Measurements from ENCODE around the gene PRKCQ. TPM values are rescaled to one million over a fixed set of nuclear protein-coding genes. Genes with fewer than 3 reads are reported as not detected.

PRKCQ gene
- total and polyA plus RNA-seq, 2 of the 8 experiments (the other 6 are each of a cell fraction or from before 2014, with no cell fraction given): 9.1 to 22.6 TPM

DNA sequence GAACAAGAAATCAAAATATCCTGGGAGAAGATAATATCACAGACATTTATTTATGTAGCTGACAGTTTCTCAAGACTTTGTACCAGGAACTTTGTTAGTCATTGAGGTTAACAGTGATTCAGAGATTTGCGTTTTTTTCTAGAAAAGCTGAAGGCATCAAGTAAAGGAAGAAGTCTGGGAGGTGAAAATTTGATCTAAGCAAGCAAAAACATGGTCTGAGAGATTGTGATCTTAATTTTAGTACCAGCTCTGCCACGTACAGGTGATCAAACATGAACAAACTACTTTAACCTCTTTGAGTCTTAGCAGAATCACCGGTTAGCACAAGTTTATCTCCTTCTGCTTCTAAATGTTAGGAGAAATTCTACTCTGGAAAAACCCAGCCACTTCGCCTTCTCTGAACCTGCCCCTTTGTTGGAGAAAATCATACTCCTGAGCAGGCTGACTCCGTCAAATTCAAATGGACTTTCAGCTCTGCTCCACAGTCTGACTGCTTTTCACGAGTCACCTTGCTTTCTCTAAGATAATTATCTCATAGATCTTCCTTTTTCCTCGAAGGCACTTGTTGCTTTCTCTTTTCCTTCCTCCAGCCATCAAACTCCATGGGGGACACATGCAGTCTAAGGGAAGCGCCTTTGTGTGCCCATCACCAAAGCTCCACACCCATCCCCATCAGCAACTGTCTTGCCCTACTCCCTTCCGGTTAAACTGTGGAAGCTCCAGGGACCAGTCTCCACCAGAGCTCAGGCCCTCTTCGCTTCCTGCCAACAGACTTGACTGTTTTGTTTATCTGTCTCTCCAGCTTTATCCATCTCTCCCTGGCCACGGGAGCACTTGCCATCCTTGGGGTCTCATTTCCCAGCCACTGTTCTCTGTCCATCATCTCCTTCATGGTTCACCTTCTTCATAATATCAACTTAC, 86.3 kb downstream of the PRKCQ start (continued):
- TF ChIP-seq, protein P1, sequence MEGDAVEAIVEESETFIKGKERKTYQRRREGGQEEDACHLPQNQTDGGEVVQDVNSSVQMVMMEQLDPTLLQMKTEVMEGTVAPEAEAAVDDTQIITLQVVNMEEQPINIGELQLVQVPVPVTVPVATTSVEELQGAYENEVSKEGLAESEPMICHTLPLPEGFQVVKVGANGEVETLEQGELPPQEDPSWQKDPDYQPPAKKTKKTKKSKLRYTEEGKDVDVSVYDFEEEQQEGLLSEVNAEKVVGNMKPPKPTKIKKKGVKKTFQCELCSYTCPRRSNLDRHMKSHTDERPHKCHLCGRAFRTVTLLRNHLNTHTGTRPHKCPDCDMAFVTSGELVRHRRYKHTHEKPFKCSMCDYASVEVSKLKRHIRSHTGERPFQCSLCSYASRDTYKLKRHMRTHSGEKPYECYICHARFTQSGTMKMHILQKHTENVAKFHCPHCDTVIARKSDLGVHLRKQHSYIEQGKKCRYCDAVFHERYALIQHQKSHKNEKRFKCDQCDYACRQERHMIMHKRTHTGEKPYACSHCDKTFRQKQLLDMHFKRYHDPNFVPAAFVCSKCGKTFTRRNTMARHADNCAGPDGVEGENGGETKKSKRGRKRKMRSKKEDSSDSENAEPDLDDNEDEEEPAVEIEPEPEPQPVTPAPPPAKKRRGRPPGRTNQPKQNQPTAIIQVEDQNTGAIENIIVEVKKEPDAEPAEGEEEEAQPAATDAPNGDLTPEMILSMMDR (IDR thresholded peaks at IDR 0.05; ENCODE audit: control extremely low read depth in 1 of 3, insufficient read depth in 1 of 3, low read depth in 1 of 3, low read length in 3 of 3): no peak
- TF ChIP-seq NANOG (IDR thresholded peaks at IDR 0.05; ENCODE audit: insufficient read depth, low read depth, low read length, poor library complexity, severe bottlenecking) (no peak), RAD21 (IDR thresholded peaks at IDR 0.05 in 1 of 2, conservative IDR thresholded peaks at IDR 0.05 in 1 of 2; ENCODE audit: low read depth in 2 of 2, low read length in 2 of 2) (no peak), RXRA (IDR thresholded peaks at IDR 0.05; ENCODE audit: insufficient read depth, low read depth, low read length) (no peak), SIN3A (conservative IDR thresholded peaks at IDR 0.05 in 1 of 2, IDR thresholded peaks at IDR 0.05 in 1 of 2; ENCODE audit: low read depth in 1 of 2, low read length in 2 of 2) (no peak), EGR1 (IDR thresholded peaks at IDR 0.05; ENCODE audit: borderline replicate concordance, low read depth, low read length) (no peak)
